Measurements from ENCODE around the gene PSENEN. TPM values are rescaled to one million over a fixed set of nuclear protein-coding genes. Genes with fewer than 3 reads are reported as not detected.

Gene PSENEN
- total RNA-seq, 1 donor from 2014 or later: 74.2 TPM

DNA sequence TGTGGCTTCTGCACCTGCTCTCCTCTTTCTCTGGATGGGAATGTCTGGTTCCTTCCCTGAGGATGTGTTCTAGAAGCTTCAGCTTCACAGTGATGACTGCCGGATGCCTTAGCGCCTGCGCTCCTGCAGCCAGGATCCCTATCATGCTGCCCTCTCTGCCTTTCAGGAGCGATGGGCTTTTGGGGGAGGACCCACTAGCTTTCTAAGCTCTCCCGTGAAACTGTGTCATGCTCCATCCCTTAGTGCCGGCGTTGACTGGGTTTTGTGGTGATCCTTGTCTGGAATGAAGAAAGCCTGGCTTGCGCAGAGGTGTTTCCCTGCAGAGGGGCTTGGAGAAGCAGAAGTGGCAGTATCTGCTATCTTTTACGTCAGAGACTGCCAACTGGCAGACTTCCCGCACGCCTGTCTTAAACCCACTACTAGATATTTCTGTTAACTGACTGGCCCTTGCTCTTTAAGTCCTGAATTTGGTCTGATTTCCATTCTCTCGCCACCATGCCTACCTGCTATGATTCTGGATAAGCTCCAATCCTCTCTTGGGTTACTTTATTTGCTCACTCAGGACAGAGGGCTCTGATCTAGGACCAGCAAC is 31.5 kb upstream of the PSENEN start:
- Mint-ChIP-seq H3K27me3 (no peaks in the 10 kb centered on the region), H3K36me3 (no peaks in the 10 kb centered on the region), H3K27ac (no peak overlapping the region), H3K4me3 (no peak overlapping the region), H3K4me1 (ENCODE audit: unreplicated experiment) (peaks cover 9% of the 10 kb centered on the region), H3K9me3 (no peaks in the 10 kb centered on the region)
- TF ChIP-seq, protein P1, sequence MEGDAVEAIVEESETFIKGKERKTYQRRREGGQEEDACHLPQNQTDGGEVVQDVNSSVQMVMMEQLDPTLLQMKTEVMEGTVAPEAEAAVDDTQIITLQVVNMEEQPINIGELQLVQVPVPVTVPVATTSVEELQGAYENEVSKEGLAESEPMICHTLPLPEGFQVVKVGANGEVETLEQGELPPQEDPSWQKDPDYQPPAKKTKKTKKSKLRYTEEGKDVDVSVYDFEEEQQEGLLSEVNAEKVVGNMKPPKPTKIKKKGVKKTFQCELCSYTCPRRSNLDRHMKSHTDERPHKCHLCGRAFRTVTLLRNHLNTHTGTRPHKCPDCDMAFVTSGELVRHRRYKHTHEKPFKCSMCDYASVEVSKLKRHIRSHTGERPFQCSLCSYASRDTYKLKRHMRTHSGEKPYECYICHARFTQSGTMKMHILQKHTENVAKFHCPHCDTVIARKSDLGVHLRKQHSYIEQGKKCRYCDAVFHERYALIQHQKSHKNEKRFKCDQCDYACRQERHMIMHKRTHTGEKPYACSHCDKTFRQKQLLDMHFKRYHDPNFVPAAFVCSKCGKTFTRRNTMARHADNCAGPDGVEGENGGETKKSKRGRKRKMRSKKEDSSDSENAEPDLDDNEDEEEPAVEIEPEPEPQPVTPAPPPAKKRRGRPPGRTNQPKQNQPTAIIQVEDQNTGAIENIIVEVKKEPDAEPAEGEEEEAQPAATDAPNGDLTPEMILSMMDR (conservative IDR thresholded peaks at IDR 0.05): no peak
- DNase-seq (ENCODE audit: extremely low spot score, unreplicated experiment): no peak

DNA sequence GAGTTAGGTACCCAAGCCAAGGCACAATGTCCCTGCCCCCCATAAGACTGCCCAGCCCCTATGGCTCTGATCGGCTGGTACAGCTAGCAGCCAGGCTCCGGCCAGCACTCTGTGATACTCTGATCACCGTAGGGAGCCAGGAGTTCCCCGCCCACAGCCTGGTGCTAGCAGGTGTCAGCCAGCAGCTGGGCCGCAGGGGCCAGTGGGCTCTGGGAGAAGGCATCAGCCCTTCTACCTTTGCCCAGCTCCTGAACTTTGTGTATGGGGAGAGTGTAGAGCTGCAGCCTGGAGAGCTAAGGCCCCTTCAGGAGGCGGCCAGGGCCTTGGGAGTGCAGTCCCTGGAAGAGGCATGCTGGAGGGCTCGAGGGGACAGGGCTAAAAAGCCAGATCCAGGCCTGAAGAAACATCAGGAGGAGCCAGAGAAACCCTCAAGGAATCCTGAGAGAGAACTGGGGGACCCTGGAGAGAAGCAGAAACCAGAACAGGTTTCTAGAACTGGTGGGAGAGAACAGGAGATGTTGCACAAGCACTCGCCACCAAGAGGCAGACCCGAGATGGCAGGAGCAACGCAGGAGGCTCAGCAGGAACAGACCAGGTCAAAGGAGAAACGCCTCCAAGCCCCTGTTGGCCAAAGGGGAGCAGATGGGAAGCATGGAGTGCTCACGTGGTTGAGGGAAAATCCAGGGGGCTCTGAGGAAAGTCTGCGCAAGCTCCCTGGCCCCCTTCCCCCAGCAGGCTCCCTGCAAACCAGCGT is 30.7 kb upstream of the PSENEN start:
- Mint-ChIP-seq H3K4me1 (ENCODE audit: unreplicated experiment) (peaks cover 13% of the 10 kb centered on the region), H3K9me3 (no peaks in the 10 kb centered on the region), H3K4me3 (peak overlapping the region; percentile 76), H3K27ac (peak overlapping the region; percentile 23), H3K36me3 (no peaks in the 10 kb centered on the region), H3K27me3 (no peaks in the 10 kb centered on the region)
- TF ChIP-seq, protein P1 (conservative IDR thresholded peaks at IDR 0.05): peak; percentile 28
- DNase-seq (ENCODE audit: extremely low spot score, unreplicated experiment): no peak

DNA sequence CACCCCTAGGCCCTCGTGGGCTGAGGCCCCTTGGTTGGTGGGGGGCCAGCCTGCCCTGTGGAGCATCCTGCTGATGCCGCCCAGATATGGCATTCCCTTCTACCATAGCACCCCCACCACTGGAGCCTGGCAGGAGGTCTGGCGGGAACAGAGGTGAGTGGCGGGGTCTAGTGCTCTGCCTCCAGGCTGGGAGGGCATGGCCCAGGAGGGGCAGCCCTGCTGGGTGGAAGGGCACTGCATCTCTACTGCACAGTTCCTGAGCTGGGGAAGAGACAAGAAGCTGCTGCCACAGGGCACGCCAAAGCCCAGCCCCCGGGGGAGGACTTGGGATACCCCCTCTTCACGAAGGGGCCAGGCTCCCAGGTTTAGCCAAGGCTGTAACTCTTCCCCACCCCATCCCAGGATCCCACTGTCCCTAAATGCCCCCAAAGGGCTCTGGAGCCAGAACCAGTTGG is 30.1 kb upstream of the PSENEN start:
- Mint-ChIP-seq H3K4me3 (peak overlapping the region; percentile 93), H3K36me3 (no peaks in the 10 kb centered on the region), H3K9me3 (no peaks in the 10 kb centered on the region), H3K27ac (no peak overlapping the region), H3K27me3 (no peaks in the 10 kb centered on the region), H3K4me1 (ENCODE audit: unreplicated experiment) (peaks cover 13% of the 10 kb centered on the region)
- TF ChIP-seq, protein P1 (conservative IDR thresholded peaks at IDR 0.05): no peak
- DNase-seq (ENCODE audit: extremely low spot score, unreplicated experiment): no peak

DNA sequence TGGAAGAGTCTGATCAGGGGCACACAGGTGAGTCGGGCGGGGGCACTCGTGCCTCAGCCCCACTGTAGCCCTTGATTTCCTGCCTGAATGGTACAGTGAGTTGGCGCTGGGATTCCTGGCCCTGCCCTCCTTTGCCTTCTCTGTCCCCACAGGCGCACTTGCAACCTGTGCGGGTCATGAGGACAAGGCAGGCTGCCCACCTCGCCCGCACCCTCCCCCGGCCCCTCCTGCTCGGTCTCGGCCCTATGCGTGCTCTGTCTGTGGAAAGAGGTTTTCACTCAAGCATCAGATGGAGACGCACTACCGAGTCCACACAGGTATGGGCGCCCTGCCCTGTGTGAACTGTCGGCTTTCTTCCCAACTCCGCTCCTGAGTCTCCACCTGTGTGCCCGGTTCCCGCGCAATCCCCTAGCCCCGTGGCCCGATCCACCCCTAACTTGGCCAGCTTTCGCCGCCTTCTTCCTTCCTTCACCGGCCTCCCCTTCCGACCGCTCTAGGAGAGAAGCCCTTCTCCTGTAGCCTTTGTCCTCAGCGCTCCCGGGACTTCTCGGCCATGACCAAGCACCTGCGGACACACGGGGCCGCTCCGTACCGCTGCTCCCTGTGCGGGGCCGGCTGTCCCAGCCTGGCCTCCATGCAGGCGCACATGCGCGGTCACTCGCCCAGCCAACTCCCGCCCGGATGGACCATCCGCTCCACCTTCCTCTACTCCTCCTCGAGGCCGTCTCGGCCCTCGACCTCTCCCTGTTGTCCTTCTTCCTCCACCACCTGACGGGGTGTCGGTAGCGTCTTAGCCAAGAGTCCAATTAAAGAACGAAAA is 29.3 kb upstream of the PSENEN start:
- Mint-ChIP-seq H3K27ac (peak overlapping the region; percentile 86), H3K36me3 (no peaks in the 10 kb centered on the region), H3K9me3 (no peaks in the 10 kb centered on the region), H3K4me3 (peak overlapping the region; percentile 93), H3K27me3 (no peaks in the 10 kb centered on the region), H3K4me1 (ENCODE audit: unreplicated experiment) (peaks cover 13% of the 10 kb centered on the region)
- TF ChIP-seq, protein P1 (conservative IDR thresholded peaks at IDR 0.05): no peak
- DNase-seq (ENCODE audit: extremely low spot score, unreplicated experiment): no peak

DNA sequence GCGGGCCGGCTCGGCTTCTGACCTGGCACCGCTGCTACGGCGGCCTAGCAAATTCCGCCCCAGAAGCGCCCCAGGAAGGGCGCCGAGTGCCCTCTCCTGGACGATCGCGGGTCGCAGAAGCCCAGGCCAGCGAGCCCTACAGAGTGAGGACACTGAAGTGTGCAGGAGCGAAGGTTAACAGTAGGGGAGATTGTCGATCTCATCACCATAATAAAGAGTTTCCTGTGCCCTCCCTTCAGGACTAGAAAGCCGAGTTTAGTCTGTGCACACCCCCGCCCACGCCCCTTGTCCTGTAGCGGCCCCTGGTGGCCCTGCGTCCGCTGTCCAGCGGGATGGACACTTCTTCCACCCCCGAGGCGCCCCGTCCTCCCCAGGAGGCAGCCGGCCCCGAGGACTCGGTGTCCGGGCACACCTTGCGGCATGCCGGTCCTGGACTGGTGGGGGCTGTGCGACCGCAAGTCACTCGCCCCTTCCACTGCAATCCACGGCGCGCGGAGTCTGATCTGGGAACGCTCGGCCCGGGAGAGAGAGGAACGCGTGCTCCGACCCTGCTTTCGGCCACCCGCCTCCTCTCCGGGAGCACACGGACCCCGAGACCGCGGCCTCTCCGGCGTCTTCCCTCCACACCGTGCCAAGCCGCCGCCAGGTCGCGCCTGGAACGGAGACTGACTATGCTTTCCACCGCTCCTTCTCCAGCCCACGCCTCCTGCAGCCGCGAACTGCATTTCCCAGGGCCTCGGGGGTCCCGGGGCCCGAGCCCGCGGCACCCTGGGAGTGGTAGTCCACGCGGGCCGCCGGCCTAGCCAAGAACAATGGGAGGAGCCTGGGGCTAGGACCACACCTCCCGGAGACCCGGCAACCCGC is 28.4 kb upstream of the PSENEN start:
- Mint-ChIP-seq H3K9me3 (no peaks in the 10 kb centered on the region), H3K4me1 (ENCODE audit: unreplicated experiment) (peaks cover 13% of the 10 kb centered on the region), H3K27me3 (no peaks in the 10 kb centered on the region), H3K4me3 (peak overlapping the region; percentile 93), H3K36me3 (no peaks in the 10 kb centered on the region), H3K27ac (peak overlapping the region; percentile 86)
- TF ChIP-seq, protein P1 (conservative IDR thresholded peaks at IDR 0.05): peak; percentile 93
- DNase-seq (ENCODE audit: extremely low spot score, unreplicated experiment): peak; percentile 90
